Measurements from ENCODE around the gene CLSTN1.
A peak's percentile ranks its signal among the peaks of the same experiment; 100 is the strongest.
"Not testable (repeated sequence)": the region's sequence is repeated elsewhere in the genome, so short reads cannot be mapped to it uniquely, and the experiment has no call there.

The CLSTN1 gene

DNA sequence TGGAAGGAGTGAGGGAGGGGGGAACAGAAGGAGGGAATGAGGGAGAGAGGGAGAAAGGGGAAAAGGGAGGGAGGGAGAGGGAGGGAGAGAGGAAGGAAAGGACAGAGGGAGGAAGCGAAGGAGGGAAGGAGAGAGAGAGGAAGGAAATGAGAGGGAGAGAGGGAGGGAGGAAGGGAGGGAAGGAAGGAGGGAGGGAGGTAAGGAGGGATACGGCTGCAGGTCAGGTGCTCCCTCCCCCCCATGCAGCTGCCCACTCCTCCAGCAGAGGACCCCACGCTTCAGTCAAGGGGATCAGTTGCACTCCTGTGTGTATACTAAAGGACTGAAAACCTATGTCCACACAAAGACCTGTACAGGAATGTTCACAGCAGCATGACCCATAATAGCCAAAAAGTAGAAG is 54.8 kb downstream of the CLSTN1 start:
- no peak overlapping the region for H3K4me3 ChIP-seq (ENCODE audit: control insufficient read depth in 1 of 7, extremely low read depth in 1 of 7, insufficient read depth in 4 of 7, low read depth in 2 of 7, low read length in 6 of 7)
- H3K9me3 ChIP-seq (ENCODE audit: control extremely low read depth in 1 of 5, control insufficient read depth in 4 of 5, insufficient read depth in 2 of 5, low read depth in 1 of 5, low read length in 4 of 5) = no peaks in the 10 kb centered on the region
- ChIA-PET POLR2A (no interaction called here), CTCF (no interaction called here)
- H3K4me1 ChIP-seq (ENCODE audit: control extremely low read depth in 1 of 4, control insufficient read depth in 4 of 4, insufficient read depth in 4 of 4, low read length in 3 of 4) = peaks cover 0 to 5% (median 2%) of the 10 kb centered on the region in 4 experiments
- no peak for DNase-seq
- H3K36me3 ChIP-seq (ENCODE audit: control insufficient read depth in 4 of 4, insufficient read depth in 4 of 4, low read length in 3 of 4) = peaks cover 5 to 17% (median 11%) of the 10 kb centered on the region in 4 experiments
- 100% methylated on average over 1 of the region's 3 CpGs for WGBS (ENCODE audit: insufficient coverage)
- H3K27ac ChIP-seq (ENCODE audit: insufficient read depth in 1 of 2, low read depth in 1 of 2, low read length in 2 of 2, poor library complexity in 1 of 2, severe bottlenecking in 2 of 2) = peak overlapping the region in 1 of 2 experiments; percentile 40
- H3K27me3 ChIP-seq (replicated peaks in 2 of 5; ENCODE audit: control insufficient read depth in 4 of 5, insufficient read depth in 5 of 5, low read length in 4 of 5) = no peaks in the 10 kb centered on the region

DNA sequence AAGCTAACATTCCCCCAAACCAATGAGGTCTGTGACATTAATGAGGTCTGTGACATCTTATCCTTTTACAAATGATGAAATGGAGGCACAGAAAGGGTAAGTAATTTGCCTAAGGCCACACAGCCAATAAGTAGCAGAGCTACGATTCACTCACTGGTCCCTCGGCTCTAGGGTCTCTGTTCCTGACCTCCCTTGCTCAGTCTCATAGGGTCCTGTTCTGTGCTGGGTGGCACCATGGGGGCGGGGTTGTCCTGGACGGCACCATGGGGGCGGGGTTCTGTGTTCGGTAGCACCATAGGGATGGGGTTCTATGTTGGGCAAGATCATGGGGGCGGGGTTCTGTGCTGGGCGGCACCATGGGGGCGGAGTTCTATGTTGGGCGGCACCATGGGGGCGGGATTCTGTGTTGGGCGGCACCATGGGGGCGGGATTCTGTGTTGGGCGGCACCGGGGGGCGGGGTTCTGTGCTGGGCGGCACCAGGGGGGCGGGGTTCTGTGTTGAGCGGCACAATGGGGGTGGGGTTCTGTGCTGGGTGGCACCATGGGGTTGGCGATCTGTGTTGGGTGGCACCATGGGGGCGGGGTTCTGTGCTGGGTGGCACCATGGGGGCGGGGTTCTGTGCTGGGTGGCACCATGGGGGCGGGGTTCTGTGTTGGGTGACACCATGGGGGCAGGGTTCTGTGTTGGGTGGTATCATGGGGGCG is 55.6 kb downstream of the CLSTN1 start:
- POLR2A ChIA-PET = no interaction called here
- CTCF ChIA-PET = no interaction called here
- no peaks in the 10 kb centered on the region for H3K9me3 ChIP-seq (ENCODE audit: control extremely low read depth in 1 of 5, control insufficient read depth in 4 of 5, insufficient read depth in 2 of 5, low read depth in 1 of 5, low read length in 4 of 5)
- H3K27me3 ChIP-seq (replicated peaks in 2 of 5; ENCODE audit: control insufficient read depth in 4 of 5, insufficient read depth in 5 of 5, low read length in 4 of 5) = no peaks in the 10 kb centered on the region
- peaks cover 9 to 20% (median 9%) of the 10 kb centered on the region in 4 experiments for H3K36me3 ChIP-seq (ENCODE audit: control insufficient read depth in 4 of 4, insufficient read depth in 4 of 4, low read length in 3 of 4)
- H3K4me3 ChIP-seq (ENCODE audit: control insufficient read depth in 1 of 7, extremely low read depth in 1 of 7, insufficient read depth in 4 of 7, low read depth in 2 of 7, low read length in 6 of 7) = no peak overlapping the region
- H3K4me1 ChIP-seq (ENCODE audit: control extremely low read depth in 1 of 4, control insufficient read depth in 4 of 4, insufficient read depth in 4 of 4, low read length in 3 of 4) = peaks cover 0 to 5% (median 2%) of the 10 kb centered on the region in 4 experiments
- peak; percentile 19 to 39 (median 30) for DNase-seq
- WGBS (ENCODE audit: insufficient coverage) = 100% methylated on average over 8 of the region's 24 CpGs
- H3K27ac ChIP-seq (ENCODE audit: insufficient read depth in 1 of 2, low read depth in 1 of 2, low read length in 2 of 2, poor library complexity in 1 of 2, severe bottlenecking in 2 of 2) = no peak overlapping the region

DNA sequence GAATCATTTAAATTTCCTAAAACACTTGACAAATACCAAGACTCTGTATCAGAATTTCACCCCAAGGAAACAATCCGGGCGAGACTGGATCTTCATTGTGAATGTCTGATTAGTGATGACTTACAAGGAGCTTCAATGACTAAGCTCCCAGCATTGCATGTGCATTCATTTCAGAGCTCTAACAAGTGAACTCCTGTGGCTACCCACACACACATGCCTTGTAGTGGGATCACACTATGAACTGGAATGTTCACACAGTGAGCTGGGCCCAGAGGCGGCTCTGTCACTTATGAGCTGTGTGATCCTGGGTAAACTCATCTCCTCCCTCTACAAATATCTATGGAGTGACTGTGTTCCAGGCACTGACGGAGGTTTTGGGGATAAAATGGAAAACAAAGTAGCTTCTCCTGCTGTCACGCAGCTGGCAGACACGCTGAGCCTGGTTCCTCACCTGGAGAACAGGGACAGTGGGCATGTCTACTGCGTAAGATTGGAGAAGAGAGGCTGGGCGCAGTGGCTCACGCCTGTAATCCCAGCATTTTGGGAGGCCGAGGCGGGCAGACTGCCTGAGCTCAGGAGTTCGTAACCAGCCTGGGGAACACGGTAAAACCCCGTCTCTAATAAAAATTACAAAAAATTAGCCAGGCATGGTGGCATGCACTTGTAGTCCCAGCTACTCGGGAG is 56.9 kb downstream of the CLSTN1 start:
- peaks cover under 1 to 10% (median 4%) of the 10 kb centered on the region in 4 experiments for H3K36me3 ChIP-seq (ENCODE audit: control insufficient read depth in 4 of 4, insufficient read depth in 4 of 4, low read length in 3 of 4)
- no peak overlapping the region for H3K27ac ChIP-seq (ENCODE audit: insufficient read depth in 1 of 2, low read depth in 1 of 2, low read length in 2 of 2, poor library complexity in 1 of 2, severe bottlenecking in 2 of 2)
- H3K9me3 ChIP-seq (ENCODE audit: control extremely low read depth in 1 of 5, control insufficient read depth in 4 of 5, insufficient read depth in 2 of 5, low read depth in 1 of 5, low read length in 4 of 5) = no peaks in the 10 kb centered on the region
- no peak for DNase-seq
- ChIA-PET CTCF (interaction anchor here (1.2 to 2.1 kb wide), 2 partner anchors 10 to 17 kb away, joined by 3 to 6 read pairs; no protein-coding TSS in a partner anchor), POLR2A (no interaction called here)
- no peaks in the 10 kb centered on the region for H3K27me3 ChIP-seq (replicated peaks in 2 of 5; ENCODE audit: control insufficient read depth in 4 of 5, insufficient read depth in 5 of 5, low read length in 4 of 5)
- no peak overlapping the region for H3K4me3 ChIP-seq (ENCODE audit: control insufficient read depth in 1 of 7, extremely low read depth in 1 of 7, insufficient read depth in 4 of 7, low read depth in 2 of 7, low read length in 6 of 7)
- peaks cover 0 to 5% (median 2%) of the 10 kb centered on the region in 4 experiments for H3K4me1 ChIP-seq (ENCODE audit: control extremely low read depth in 1 of 4, control insufficient read depth in 4 of 4, insufficient read depth in 4 of 4, low read length in 3 of 4)
- WGBS (ENCODE audit: insufficient coverage) = 99% methylated on average over 12 of the region's 15 CpGs

- Histone ChIP-seq H3K27ac (ENCODE audit: insufficient read depth in 1 of 2, low read depth in 1 of 2, low read length in 2 of 2, poor library complexity in 1 of 2, severe bottlenecking in 2 of 2) (no peak overlapping the region), H3K4me3 (ENCODE audit: control insufficient read depth in 1 of 7, extremely low read depth in 1 of 7, insufficient read depth in 4 of 7, low read depth in 2 of 7, low read length in 6 of 7) (no peak overlapping the region), H3K9me3 (ENCODE audit: control extremely low read depth in 1 of 5, control insufficient read depth in 4 of 5, insufficient read depth in 2 of 5, low read depth in 1 of 5, low read length in 4 of 5) (no peaks in the 10 kb centered on the region), H3K27me3 (replicated peaks in 2 of 5; ENCODE audit: control insufficient read depth in 4 of 5, insufficient read depth in 5 of 5, low read length in 4 of 5) (no peaks in the 10 kb centered on the region), H3K36me3 (ENCODE audit: control insufficient read depth in 4 of 4, insufficient read depth in 4 of 4, low read length in 3 of 4) (peaks cover 2 to 10% (median 5%) of the 10 kb centered on the region in 4 experiments), H3K4me1 (ENCODE audit: control extremely low read depth in 1 of 4, control insufficient read depth in 4 of 4, insufficient read depth in 4 of 4, low read length in 3 of 4) (peaks cover 0 to 13% (median 3%) of the 10 kb centered on the region in 4 experiments)
- ChIA-PET POLR2A (no interaction called here), CTCF (interaction anchor here (1.0 kb wide), 1 partner anchor 177 kb away, joined by 3 read pairs; no protein-coding TSS in a partner anchor)
- DNase-seq = peak; percentile 30 to 76 (median 66)
- 80% methylated on average over 1 of the region's 3 CpGs for WGBS (ENCODE audit: insufficient coverage)
These were observed 59.2 kb downstream of the CLSTN1 start for GRCh38 chr1:9764550-9764949.

GRCh38 chr1:9763914-9764313 is 59.9 kb downstream of the CLSTN1 start:
- ChIA-PET CTCF (interaction anchor here (1.0 to 1.8 kb wide), 2 partner anchors 39 to 178 kb away, joined by 3 to 5 read pairs; no protein-coding TSS in a partner anchor), POLR2A (no interaction called here)
- no peaks in the 10 kb centered on the region for H3K9me3 ChIP-seq (ENCODE audit: control extremely low read depth in 1 of 5, control insufficient read depth in 4 of 5, insufficient read depth in 2 of 5, low read depth in 1 of 5, low read length in 4 of 5)
- DNase-seq = no peak
- H3K27ac ChIP-seq (ENCODE audit: insufficient read depth in 1 of 2, low read depth in 1 of 2, low read length in 2 of 2, poor library complexity in 1 of 2, severe bottlenecking in 2 of 2) = no peak overlapping the region
- H3K27me3 ChIP-seq (replicated peaks in 2 of 5; ENCODE audit: control insufficient read depth in 4 of 5, insufficient read depth in 5 of 5, low read length in 4 of 5) = no peaks in the 10 kb centered on the region
- H3K36me3 ChIP-seq (ENCODE audit: control insufficient read depth in 4 of 4, insufficient read depth in 4 of 4, low read length in 3 of 4) = peaks cover 3 to 10% (median 5%) of the 10 kb centered on the region in 4 experiments
- peaks cover 0 to 15% (median 3%) of the 10 kb centered on the region in 4 experiments for H3K4me1 ChIP-seq (ENCODE audit: control extremely low read depth in 1 of 4, control insufficient read depth in 4 of 4, insufficient read depth in 4 of 4, low read length in 3 of 4)
- WGBS (ENCODE audit: insufficient coverage) = 100% methylated on average over 1 of the region's 2 CpGs
- no peak overlapping the region for H3K4me3 ChIP-seq (ENCODE audit: control insufficient read depth in 1 of 7, extremely low read depth in 1 of 7, insufficient read depth in 4 of 7, low read depth in 2 of 7, low read length in 6 of 7)

DNA sequence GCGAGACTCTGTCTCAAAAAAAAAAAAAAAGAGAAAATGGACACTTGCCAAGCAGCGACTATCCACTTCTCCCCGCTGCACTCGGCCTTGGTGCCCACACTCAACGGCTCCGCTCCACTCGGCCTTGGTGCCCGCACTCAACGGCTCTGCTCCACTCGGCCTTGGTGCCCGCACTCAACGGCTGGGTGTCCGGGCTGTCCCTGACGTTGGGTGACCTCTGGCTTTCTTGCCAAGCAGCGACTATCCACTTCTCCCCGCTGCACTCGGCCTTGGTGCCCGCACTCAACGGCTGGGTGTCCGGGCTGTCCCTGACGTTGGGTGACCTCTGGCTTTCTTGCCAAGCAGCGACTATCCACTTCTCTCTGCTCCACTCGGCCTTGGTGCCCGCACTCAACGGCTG is 61.3 kb downstream of the CLSTN1 start:
- H3K9me3 ChIP-seq (ENCODE audit: control extremely low read depth in 1 of 5, control insufficient read depth in 4 of 5, insufficient read depth in 2 of 5, low read depth in 1 of 5, low read length in 4 of 5); H3K36me3 ChIP-seq (ENCODE audit: control insufficient read depth in 4 of 4, insufficient read depth in 4 of 4, low read length in 3 of 4); H3K27me3 ChIP-seq (replicated peaks in 2 of 5; ENCODE audit: control insufficient read depth in 4 of 5, insufficient read depth in 5 of 5, low read length in 4 of 5); H3K4me3 ChIP-seq (ENCODE audit: control insufficient read depth in 1 of 7, extremely low read depth in 1 of 7, insufficient read depth in 4 of 7, low read depth in 2 of 7, low read length in 6 of 7); DNase-seq; H3K27ac ChIP-seq (ENCODE audit: insufficient read depth in 1 of 2, low read depth in 1 of 2, low read length in 2 of 2, poor library complexity in 1 of 2, severe bottlenecking in 2 of 2); POLR2A ChIA-PET: not testable (repeated sequence)
- peaks cover 0 to 15% (median 3%) of the 10 kb centered on the region in 4 experiments for H3K4me1 ChIP-seq (ENCODE audit: control extremely low read depth in 1 of 4, control insufficient read depth in 4 of 4, insufficient read depth in 4 of 4, low read length in 3 of 4)
- CTCF ChIA-PET = interaction anchor here (0.8 to 1.8 kb wide), 2 partner anchors 37 to 67 kb away, joined by 3 to 5 read pairs; no protein-coding TSS in a partner anchor
- WGBS (ENCODE audit: insufficient coverage) = 98% methylated on average over 25 of the region's 25 CpGs

- POLR2A ChIA-PET = no interaction called here
- DNase-seq = no peak
- CTCF ChIA-PET = interaction anchor here (0.8 kb wide), 1 partner anchor 68 kb away, joined by 3 read pairs; no protein-coding TSS in a partner anchor
- WGBS (ENCODE audit: insufficient coverage) = 96% methylated on average over 9 of the region's 9 CpGs
- H3K27me3 ChIP-seq (replicated peaks in 2 of 5; ENCODE audit: control insufficient read depth in 4 of 5, insufficient read depth in 5 of 5, low read length in 4 of 5) = no peaks in the 10 kb centered on the region
- no peak overlapping the region for H3K4me3 ChIP-seq (ENCODE audit: control insufficient read depth in 1 of 7, extremely low read depth in 1 of 7, insufficient read depth in 4 of 7, low read depth in 2 of 7, low read length in 6 of 7)
- H3K27ac ChIP-seq (ENCODE audit: insufficient read depth in 1 of 2, low read depth in 1 of 2, low read length in 2 of 2, poor library complexity in 1 of 2, severe bottlenecking in 2 of 2) = no peak overlapping the region
- H3K36me3 ChIP-seq (ENCODE audit: control insufficient read depth in 4 of 4, insufficient read depth in 4 of 4, low read length in 3 of 4) = peaks cover 5 to 10% (median 5%) of the 10 kb centered on the region in 4 experiments
- no peaks in the 10 kb centered on the region for H3K9me3 ChIP-seq (ENCODE audit: control extremely low read depth in 1 of 5, control insufficient read depth in 4 of 5, insufficient read depth in 2 of 5, low read depth in 1 of 5, low read length in 4 of 5)
- peaks cover 0 to 15% (median 3%) of the 10 kb centered on the region in 4 experiments for H3K4me1 ChIP-seq (ENCODE audit: control extremely low read depth in 1 of 4, control insufficient read depth in 4 of 4, insufficient read depth in 4 of 4, low read length in 3 of 4)
These were observed 61.9 kb downstream of the CLSTN1 start for GRCh38 chr1:9761855-9762254.

Measured in common myeloid progenitor, CD34-positive (primary cell).